CD14-positive monocyte (primary cell): ENCODE results near the gene PKP3. TPM values are rescaled to one million over a fixed set of nuclear protein-coding genes. Genes with fewer than 3 reads are reported as not detected.
"Not testable (repeated sequence)": the region's sequence is repeated elsewhere in the genome, so short reads cannot be mapped to it uniquely, and the experiment has no call there.

Source experiments
- DNase-seq, 3 donors: peaks; one replicate each; pipeline ENCODE4 v3.0.0-alpha.2; 2011 to 2022
- H2AFZ ChIP-seq: 2 replicates; pipeline ENCODE4 v1.6.0; 2012; ENCODE audit warnings: mild to moderate bottlenecking, low read depth, low read length, inconsistent platforms; ENCODE audit not compliant: insufficient read depth, poor library complexity, severe bottlenecking
- H3K27ac ChIP-seq, 2 donors: 1 replicate in 1 of 2; 2 replicates in 1 of 2; pipeline ENCODE4 v1.5.1; 2012 to 2013; ENCODE audit warnings: low read length in 2 of 2, control low read depth in 1 of 2, inconsistent platforms in 1 of 2, low read depth in 1 of 2, mild to moderate bottlenecking in 1 of 2
- H3K27me3 ChIP-seq, 2 donors: one replicate each; pipeline versions ENCODE4 v1.6.0 to v1.6.1; 2011 to 2013; ENCODE audit warnings: low read length in 2 of 2; ENCODE audit not compliant: control insufficient read depth in 2 of 2, insufficient read depth in 2 of 2
- H3K36me3 ChIP-seq, 2 donors: replicated peaks in 1 of 2; 1 replicate in 1 of 2; 2 replicates in 1 of 2; pipeline versions ENCODE4 v1.5.1 to v1.6.1; 2012 to 2013; ENCODE audit warnings: low read length in 2 of 2, control low read depth in 1 of 2, inconsistent platforms in 1 of 2, mild to moderate bottlenecking in 1 of 2; ENCODE audit not compliant: insufficient read depth in 2 of 2, control insufficient read depth in 1 of 2
- H3K4me1 ChIP-seq, 2 donors: 1 replicate in 1 of 2; 2 replicates in 1 of 2; pipeline versions ENCODE4 v1.5.1 to v1.6.1; 2012 to 2013; ENCODE audit warnings: low read length in 2 of 2, control low read depth in 1 of 2, inconsistent platforms in 1 of 2, mild to moderate bottlenecking in 1 of 2, moderate library complexity in 1 of 2; ENCODE audit not compliant: insufficient read depth in 2 of 2, control insufficient read depth in 1 of 2
- H3K4me2 ChIP-seq: replicated peaks from 2 replicates; pipeline ENCODE3; 2012; ENCODE audit warnings: low read length, moderate library complexity, mild to moderate bottlenecking; ENCODE audit not compliant: poor library complexity, severe bottlenecking; ENCODE audit errors: extremely low read depth
- H3K4me3 ChIP-seq, 3 experiments: fragments of 200-600 bp in 1 of 3; sonication (generic) in 1 of 3; replicated peaks in 1 of 3; 1 replicate in 2 of 3; 2 replicates in 1 of 3; pipeline ENCODE4 v1.5.1; 2011 to 2013; ENCODE audit warnings: low read length in 3 of 3, mild to moderate bottlenecking in 3 of 3, control low read depth in 2 of 3, low read depth in 2 of 3, inconsistent platforms in 1 of 3, moderate library complexity in 1 of 3
- H3K79me2 ChIP-seq: 2 replicates; pipeline ENCODE4 v1.6.0; 2012; ENCODE audit warnings: mild to moderate bottlenecking, control low read depth, inconsistent platforms, low read length, moderate library complexity; ENCODE audit not compliant: insufficient read depth
- H3K9ac ChIP-seq: 2 replicates; pipeline ENCODE4 v1.6.0; 2017; ENCODE audit warnings: low read length, mild to moderate bottlenecking; ENCODE audit not compliant: insufficient read depth, poor library complexity, severe bottlenecking
- H3K9me3 ChIP-seq, 2 donors: replicated peaks in 1 of 2; 1 replicate in 1 of 2; 2 replicates in 1 of 2; pipeline versions ENCODE4 v1.5.1 to v1.6.1; 2012 to 2013; ENCODE audit warnings: low read length in 2 of 2, control low read depth in 1 of 2; ENCODE audit not compliant: control insufficient read depth in 1 of 2, insufficient read depth in 1 of 2
- H4K20me1 ChIP-seq: 2 replicates; pipeline ENCODE4 v1.6.0; 2012; ENCODE audit warnings: mild to moderate bottlenecking, low read length, control low read depth, moderate library complexity; ENCODE audit not compliant: insufficient read depth
- H3K27ac Mint-ChIP-seq, 7 donors: one replicate each; pipeline ENCODE4 v1.8.0; 2020; ENCODE audit warnings: mild to moderate bottlenecking in 7 of 7, mixed read lengths in 7 of 7, moderate library complexity in 6 of 7, inconsistent platforms in 2 of 7
- H3K27me3 Mint-ChIP-seq, 3 donors: one replicate each; pipeline ENCODE4 v1.8.0; 2021 to 2022; ENCODE audit warnings: low read depth in 3 of 3, mild to moderate bottlenecking in 3 of 3, mixed read lengths in 3 of 3, moderate library complexity in 3 of 3, inconsistent platforms in 1 of 3
- H3K36me3 Mint-ChIP-seq, 2 donors: one replicate each; pipeline ENCODE4 v1.8.0; 2020; ENCODE audit warnings: mixed read lengths in 2 of 2, inconsistent platforms in 1 of 2, mild to moderate bottlenecking in 1 of 2
- H3K4me1 Mint-ChIP-seq: one replicate; pipeline ENCODE4 v1.8.0; 2020; ENCODE audit warnings: mild to moderate bottlenecking, mixed read lengths
- H3K4me3 Mint-ChIP-seq, 2 donors: one replicate each; pipeline ENCODE4 v1.8.0; 2020; ENCODE audit warnings: mild to moderate bottlenecking in 2 of 2, mixed read lengths in 2 of 2, moderate library complexity in 1 of 2
- H3K9me3 Mint-ChIP-seq, 7 donors: one replicate each; pipeline ENCODE4 v1.8.0; 2020 to 2022; ENCODE audit warnings: mixed read lengths in 7 of 7, mild to moderate bottlenecking in 6 of 7, moderate library complexity in 6 of 7, inconsistent platforms in 2 of 7
- CTCF ChIP-seq: fragments of 200-600 bp; IDR thresholded peaks from one replicate; pipeline ENCODE4 v1.8.0; 2022; ENCODE audit warnings: antibody characterized with exemption, mild to moderate bottlenecking
- WGBS: methylation state at CpG from one replicate; pipeline ENCODE4 v1.1.5; 2013; ENCODE audit warnings: missing lambda C conversion rate; ENCODE audit not compliant: insufficient coverage; 5-methylcytosine and 5-hydroxymethylcytosine counted together
- intact Hi-C, 2 donors: fragments of 100-400 bp; cut with micrococcal nuclease; formaldehyde crosslinking; loops; one replicate each; pipeline versions ENCODE4 v1.15.0 to v1.15.1; 2023
- polyA plus RNA-seq, 3 donors: library from polyadenylated mRNA; depleted of rRNA in 1 of 3; unstranded in 2 of 3; stranded (reverse) in 1 of 3; fragments of 300-500 nt in 2 of 3; fragments of >200 nt in 1 of 3; fragmentation: Illumina TruSeq in 2 of 3; gene quantifications; 1 replicate in 2 of 3; 2 replicates in 1 of 3; pipeline ENCODE4 v1.2.3, GENCODE V29; 2012 to 2021

PKP3 gene
- polyA plus RNA-seq, 3 donors = not detected

- no peaks in the 10 kb centered on the region for H3K4me1 Mint-ChIP-seq
These were observed 39.6 kb downstream of the PKP3 start for GRCh38 chr11:433641-434040.

GRCh38 chr11:434496-434895 is 40.5 kb downstream of the PKP3 start:
- no peak for TF ChIP-seq CTCF
- Mint-ChIP-seq H3K9me3 (peaks cover 0 to 5% (median 1%) of the 10 kb centered on the region in 7 donors), H3K4me3 (no peak overlapping the region), H3K27me3 (peaks cover 2 to 4% (median 3%) of the 10 kb centered on the region in 3 donors), H3K36me3 (no peaks in the 10 kb centered on the region), H3K4me1 (no peaks in the 10 kb centered on the region), H3K27ac (peak overlapping the region in 1 of 7 donors; percentile 0)
- no peak for DNase-seq
- WGBS = 97% methylated on average over 16 of the region's 16 CpGs
- intact Hi-C loops = no loop called here
- H3K27ac ChIP-seq = no peak overlapping the region
- H3K79me2 ChIP-seq = no peaks in the 10 kb centered on the region
- H3K4me1 ChIP-seq = no peaks in the 10 kb centered on the region
- no peak overlapping the region for H2AFZ ChIP-seq
- no peak overlapping the region for H3K4me3 ChIP-seq
- H3K9me3 ChIP-seq = no peaks in the 10 kb centered on the region
- no peaks in the 10 kb centered on the region for H3K27me3 ChIP-seq
- no peaks in the 10 kb centered on the region for H4K20me1 ChIP-seq
- no peaks in the 10 kb centered on the region for H3K36me3 ChIP-seq
- H3K9ac ChIP-seq = no peak overlapping the region
- H3K4me2 ChIP-seq = no peak overlapping the region

More at GRCh38 chr11:433641-434040, 39.6 kb downstream of the PKP3 start:
- no peak for DNase-seq
- 97% methylated on average over 20 of the region's 20 CpGs for WGBS
- peaks cover 3 to 6% (median 6%) of the 10 kb centered on the region in 3 donors for H3K27me3 Mint-ChIP-seq
- Histone ChIP-seq H3K36me3 (no peaks in the 10 kb centered on the region), H3K27me3 (no peaks in the 10 kb centered on the region), H3K9ac (no peak overlapping the region), H3K4me2 (no peak overlapping the region), H3K4me3 (no peak overlapping the region), H3K79me2 (no peaks in the 10 kb centered on the region), H3K27ac (no peak overlapping the region), H3K4me1 (no peaks in the 10 kb centered on the region), H4K20me1 (no peaks in the 10 kb centered on the region), H3K9me3 (no peaks in the 10 kb centered on the region), H2AFZ (no peak overlapping the region)
- intact Hi-C loops = no loop called here
- H3K27ac Mint-ChIP-seq = no peak overlapping the region
- no peak for TF ChIP-seq CTCF
- peaks cover 0 to 9% (median 1%) of the 10 kb centered on the region in 7 donors for H3K9me3 Mint-ChIP-seq
- no peaks in the 10 kb centered on the region for H3K36me3 Mint-ChIP-seq
- H3K4me3 Mint-ChIP-seq = no peak overlapping the region

- H3K4me3 Mint-ChIP-seq, H3K9me3 ChIP-seq, H3K4me3 ChIP-seq, H3K4me2 ChIP-seq, H3K27ac ChIP-seq, H3K36me3 ChIP-seq, H4K20me1 ChIP-seq, DNase-seq, H2AFZ ChIP-seq, H3K27me3 ChIP-seq, H3K79me2 ChIP-seq, H3K9me3 Mint-ChIP-seq, H3K9ac ChIP-seq, intact Hi-C loops, H3K4me1 ChIP-seq, H3K36me3 Mint-ChIP-seq, H3K27me3 Mint-ChIP-seq, H3K4me1 Mint-ChIP-seq: not testable (repeated sequence)
- no CpG with 5 or more reads among the region's 1 CpG for WGBS
- peak overlapping the region in 1 of 7 donors; percentile 0 for H3K27ac Mint-ChIP-seq
These were observed 41.2 kb downstream of the PKP3 start for GRCh38 chr11:434999-435740.
